ENCODE measurements around the gene CAMK1D. TPM values are rescaled to one million over a fixed set of nuclear protein-coding genes. Genes with fewer than 3 reads are reported as not detected.
"Not testable (repeated sequence)": the region's sequence is repeated elsewhere in the genome, so short reads cannot be mapped to it uniquely, and the experiment has no call there.

The CAMK1D gene
- total and polyA plus RNA-seq, 2 experiments from 2014 or later, result 4.6 to 7.2 TPM

DNA sequence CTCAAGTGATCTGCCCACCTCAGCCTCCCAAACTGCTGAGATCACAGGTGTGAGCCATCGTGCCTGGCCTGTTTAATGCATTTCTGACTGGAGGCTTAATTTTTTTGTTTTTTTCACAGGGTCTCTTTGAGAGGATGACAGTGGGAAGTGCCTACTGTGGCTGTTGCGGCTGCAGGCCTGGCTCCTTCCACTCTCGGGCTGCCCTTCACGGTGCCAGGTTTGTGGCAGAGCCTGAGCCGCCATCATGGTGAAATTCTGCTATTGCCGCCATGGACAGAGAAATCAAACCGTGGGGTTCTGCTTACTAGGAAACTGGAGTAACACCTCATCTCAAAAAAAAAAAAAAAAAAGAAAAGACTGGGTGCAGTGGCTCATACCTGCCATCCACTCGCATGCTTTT, 142.7 kb downstream of the CAMK1D start:
- no peak for DNase-seq (ENCODE audit: low spot score)
- Mint-ChIP-seq H3K4me3 (no peak overlapping the region), H3K4me1 (peaks cover 11% of the 10 kb centered on the region; the same call in 2 of the 3 replicates), H3K9me3 (no peaks in the 10 kb centered on the region; the same call in 2 of the 3 replicates), H3K27me3 (ENCODE audit: insufficient read depth, low read depth, poor library complexity) (peaks cover 4% of the 10 kb centered on the region), H3K27ac (no peak overlapping the region), H3K36me3 (ENCODE audit: low read depth) (peaks cover 3% of the 10 kb centered on the region; the same call in 2 of the 3 replicates)
- H2AFZ ChIP-seq, result no peak overlapping the region
- ATAC-seq, result no peak
- no peak overlapping the region for H3K4me3 ChIP-seq
- H3K36me3 ChIP-seq (ENCODE audit: insufficient read depth), result no peaks in the 10 kb centered on the region
- no peaks in the 10 kb centered on the region for H3K79me2 ChIP-seq (replicated peaks; ENCODE audit: insufficient read depth)
- H3K4me2 ChIP-seq, result no peak overlapping the region
- no peaks in the 10 kb centered on the region; the same call in 1 of the 2 replicates for H3K4me1 ChIP-seq (ENCODE audit: insufficient read depth)
- H3K9me2 ChIP-seq (ENCODE audit: insufficient read depth), result no peaks in the 10 kb centered on the region
- H3K27ac ChIP-seq (ENCODE audit: low read depth), result no peak overlapping the region
- no peaks in the 10 kb centered on the region for H4K20me1 ChIP-seq (replicated peaks; ENCODE audit: insufficient read depth)
- no peaks in the 10 kb centered on the region for H3K27me3 ChIP-seq (ENCODE audit: insufficient read depth)
- no peak for TF ChIP-seq CREB1 (CRISPR knock-in tag; IDR thresholded peaks at IDR 0.05; ENCODE audit: low read depth)
- TF ChIP-seq ZNF331 (CRISPR knock-in tag; IDR thresholded peaks at IDR 0.05; ENCODE audit: low read depth), result no peak
- no peak for TF ChIP-seq POLR2AphosphoS5 (IDR thresholded peaks at IDR 0.05; ENCODE audit: low read depth)
- no peak for TF ChIP-seq NANOG (IDR thresholded peaks at IDR 0.05; ENCODE audit: borderline replicate concordance)
- TF ChIP-seq, protein P1, sequence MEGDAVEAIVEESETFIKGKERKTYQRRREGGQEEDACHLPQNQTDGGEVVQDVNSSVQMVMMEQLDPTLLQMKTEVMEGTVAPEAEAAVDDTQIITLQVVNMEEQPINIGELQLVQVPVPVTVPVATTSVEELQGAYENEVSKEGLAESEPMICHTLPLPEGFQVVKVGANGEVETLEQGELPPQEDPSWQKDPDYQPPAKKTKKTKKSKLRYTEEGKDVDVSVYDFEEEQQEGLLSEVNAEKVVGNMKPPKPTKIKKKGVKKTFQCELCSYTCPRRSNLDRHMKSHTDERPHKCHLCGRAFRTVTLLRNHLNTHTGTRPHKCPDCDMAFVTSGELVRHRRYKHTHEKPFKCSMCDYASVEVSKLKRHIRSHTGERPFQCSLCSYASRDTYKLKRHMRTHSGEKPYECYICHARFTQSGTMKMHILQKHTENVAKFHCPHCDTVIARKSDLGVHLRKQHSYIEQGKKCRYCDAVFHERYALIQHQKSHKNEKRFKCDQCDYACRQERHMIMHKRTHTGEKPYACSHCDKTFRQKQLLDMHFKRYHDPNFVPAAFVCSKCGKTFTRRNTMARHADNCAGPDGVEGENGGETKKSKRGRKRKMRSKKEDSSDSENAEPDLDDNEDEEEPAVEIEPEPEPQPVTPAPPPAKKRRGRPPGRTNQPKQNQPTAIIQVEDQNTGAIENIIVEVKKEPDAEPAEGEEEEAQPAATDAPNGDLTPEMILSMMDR (conservative IDR thresholded peaks at IDR 0.05; ENCODE audit: low read depth in 2 of 2), result no peak
- TF ChIP-seq, protein P2, sequence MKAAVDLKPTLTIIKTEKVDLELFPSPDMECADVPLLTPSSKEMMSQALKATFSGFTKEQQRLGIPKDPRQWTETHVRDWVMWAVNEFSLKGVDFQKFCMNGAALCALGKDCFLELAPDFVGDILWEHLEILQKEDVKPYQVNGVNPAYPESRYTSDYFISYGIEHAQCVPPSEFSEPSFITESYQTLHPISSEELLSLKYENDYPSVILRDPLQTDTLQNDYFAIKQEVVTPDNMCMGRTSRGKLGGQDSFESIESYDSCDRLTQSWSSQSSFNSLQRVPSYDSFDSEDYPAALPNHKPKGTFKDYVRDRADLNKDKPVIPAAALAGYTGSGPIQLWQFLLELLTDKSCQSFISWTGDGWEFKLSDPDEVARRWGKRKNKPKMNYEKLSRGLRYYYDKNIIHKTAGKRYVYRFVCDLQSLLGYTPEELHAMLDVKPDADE (IDR thresholded peaks at IDR 0.05), result no peak
- TF ChIP-seq STAT1 (IDR thresholded peaks at IDR 0.05; ENCODE audit: unreplicated experiment), result no peak
- TF ChIP-seq EZH2 (IDR thresholded peaks at IDR 0.05; ENCODE audit: low read depth, unreplicated experiment), result no peak
- H3F3A ChIP-seq (replicated peaks; ENCODE audit: low read depth), result no peaks in the 10 kb centered on the region

DNA sequence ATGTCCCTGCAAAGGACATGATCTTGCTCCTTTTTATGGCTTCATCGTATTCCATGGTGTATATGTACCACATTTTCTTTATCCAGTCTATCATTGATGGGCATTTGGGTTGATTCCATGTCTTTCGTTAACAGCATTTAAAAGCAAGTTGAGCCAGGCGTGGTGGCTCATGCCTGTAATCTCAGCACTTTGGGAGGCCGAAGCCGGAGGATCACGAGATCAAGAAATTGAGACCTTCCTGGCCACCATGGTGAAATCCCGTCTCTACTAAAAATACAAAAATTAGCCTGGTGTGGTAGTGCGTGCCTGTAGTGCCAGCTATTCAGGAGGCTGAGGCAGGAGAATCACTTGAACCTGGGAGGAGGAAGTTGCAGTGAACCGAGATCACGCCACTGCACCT, 147.7 kb downstream of the CAMK1D start:
- not testable (repeated sequence) for H3K9me3 Mint-ChIP-seq; H3K4me3 Mint-ChIP-seq; H2AFZ ChIP-seq; ATAC-seq; H3K4me3 ChIP-seq; H3K9me2 ChIP-seq (ENCODE audit: insufficient read depth); H3K27ac Mint-ChIP-seq; DNase-seq (ENCODE audit: low spot score); H3F3A ChIP-seq (replicated peaks; ENCODE audit: low read depth); H3K27me3 Mint-ChIP-seq (ENCODE audit: insufficient read depth, low read depth, poor library complexity); H4K20me1 ChIP-seq (replicated peaks; ENCODE audit: insufficient read depth); H3K36me3 Mint-ChIP-seq (ENCODE audit: low read depth); H3K79me2 ChIP-seq (replicated peaks; ENCODE audit: insufficient read depth); H3K27ac ChIP-seq (ENCODE audit: low read depth); H3K36me3 ChIP-seq (ENCODE audit: insufficient read depth); H3K27me3 ChIP-seq (ENCODE audit: insufficient read depth); H3K4me2 ChIP-seq
- H3K4me1 Mint-ChIP-seq, result peaks cover 33% of the 10 kb centered on the region
- peaks cover 12% of the 10 kb centered on the region; the same call in 1 of the 2 replicates for H3K4me1 ChIP-seq (ENCODE audit: insufficient read depth)
